HepG2 (cell line): Measurements from ENCODE around the gene PDS5B. TPM values are rescaled to one million over a fixed set of nuclear protein-coding genes. Genes with fewer than 3 reads are reported as not detected.

Experiments
- ATAC-seq: fragments of 200-7000 bp; cut with Tn5 transposase; 3 replicates; pipeline ENCODE4 v1.9.1; 2020; ENCODE audit warnings: mild to moderate bottlenecking, moderate library complexity
- BruUV-seq: library from RNA; stranded (reverse); fragments of 400-500 nt; replicated peaks from 2 replicates; lab custom pipeline; 2021; lab: Mats Ljungman, UMichigan
- CTCF ChIA-PET: fragments of 300-600 bp; formaldehyde crosslinking; extraction: SDS; loops from one replicate; lab custom pipeline; 2021; ENCODE audit warnings: low total read pairs, inconsistent platforms, low intra/inter-chr PET ratio; lab: Yijun Ruan, JAX
- POLR2A ChIA-PET: fragments of 350-600 bp; sonication (Branson Sonifier 250); formaldehyde crosslinking; loops from one replicate; lab custom pipeline; 2020; ENCODE audit warnings: antibody characterized with exemption, inconsistent platforms; lab: Yijun Ruan, JAX
- DNase-seq: peaks from one replicate; pipeline ENCODE4 v3.0.0-alpha.2; 2015; ENCODE audit warnings: low spot score
- FAIRE-seq: peaks from 3 replicates; lab custom pipeline; 2011; peaks lifted over from hg19 to GRCh38; lab: Jason Lieb, UNC
- H2AFZ ChIP-seq: one replicate; pipeline ENCODE4 v1.6.1; 2011; ENCODE audit warnings: low read length, inconsistent platforms
- H3K27ac ChIP-seq: fragments of 300-600 bp; 3 replicates; pipeline ENCODE4 v1.8.0; 2011; ENCODE audit warnings: mixed run types, mild to moderate bottlenecking, mixed read lengths, low read length, inconsistent platforms; ENCODE audit not compliant: insufficient read depth; ENCODE audit errors: extremely low read length
- H3K27me3 ChIP-seq, 2 experiments: fragments of 200-600 bp in 1 of 2; 2 replicates in 1 of 2; 3 replicates in 1 of 2; pipeline versions ENCODE4 v1.6.0 to v1.8.0; 2011; ENCODE audit warnings: low read length in 2 of 2, mild to moderate bottlenecking in 2 of 2, moderate library complexity in 2 of 2, inconsistent platforms in 1 of 2; ENCODE audit not compliant: insufficient read depth in 2 of 2, control insufficient read depth in 1 of 2
- H3K36me3 ChIP-seq, 2 experiments: fragments of 200-600 bp in 1 of 2; replicated peaks in 1 of 2; 2 replicates in 1 of 2; 3 replicates in 1 of 2; pipeline versions ENCODE4 v1.5.1 to v1.8.0; 2011; ENCODE audit warnings: low read length in 2 of 2, inconsistent platforms in 1 of 2; ENCODE audit not compliant: insufficient read depth in 2 of 2, control insufficient read depth in 1 of 2
- H3K4me1 ChIP-seq: 2 replicates; pipeline ENCODE4 v1.5.1; 2012; ENCODE audit warnings: low read length, inconsistent platforms; ENCODE audit not compliant: insufficient read depth
- H3K4me2 ChIP-seq: 2 replicates; pipeline ENCODE4 v1.6.0; 2011; ENCODE audit warnings: low read depth, low read length, inconsistent platforms
- H3K4me3 ChIP-seq, 3 experiments: fragments of 200-600 bp in 1 of 3; sonication (generic), shearing (Covaris generic) in 1 of 3; replicated peaks in 1 of 3; 2 replicates each; pipeline ENCODE4 v1.5.1; 2011 to 2016; ENCODE audit warnings: low read length in 3 of 3, inconsistent platforms in 2 of 3, low read depth in 2 of 3, mild to moderate bottlenecking in 2 of 3, control low read depth in 1 of 3, mixed read lengths in 1 of 3; ENCODE audit not compliant: insufficient read depth in 1 of 3
- H3K79me2 ChIP-seq: one replicate; pipeline ENCODE4 v1.6.1; 2011; ENCODE audit warnings: low read length, inconsistent platforms; ENCODE audit not compliant: insufficient read depth
- H3K9ac ChIP-seq: 2 replicates; pipeline ENCODE4 v1.6.0; 2011; ENCODE audit warnings: mild to moderate bottlenecking, low read depth, low read length, inconsistent platforms; ENCODE audit not compliant: insufficient read depth
- H3K9me3 ChIP-seq: 2 replicates; pipeline ENCODE4 v1.5.1; 2012; ENCODE audit warnings: mild to moderate bottlenecking, low read length
- H4K20me1 ChIP-seq: 2 replicates; pipeline ENCODE4 v1.6.0; 2011; ENCODE audit warnings: inconsistent platforms, mild to moderate bottlenecking, low read length, moderate library complexity; ENCODE audit not compliant: insufficient read depth
- MBD4 ChIP-seq: IDR thresholded peaks from 2 replicates; pipeline ENCODE4 v1.6.1; 2012; ENCODE audit warnings: low read length, inconsistent platforms, borderline replicate concordance
- STAG1 ChIP-seq: sonication (generic); formaldehyde crosslinking; IDR thresholded peaks from 2 replicates; pipeline ENCODE4 v1.4.0; 2020; ENCODE audit warnings: missing genetic modification reagents
- ZNF263 ChIP-seq: sonication (generic); formaldehyde crosslinking; IDR thresholded peaks from 2 replicates; pipeline ENCODE4 v1.4.0; 2020; ENCODE audit warnings: missing genetic modification reagents
- ZNF431 ChIP-seq: sonication (generic); formaldehyde crosslinking; IDR thresholded peaks from 2 replicates; pipeline ENCODE4 v1.9.0; 2022; ENCODE audit warnings: missing genetic modification reagents, low read depth, mild to moderate bottlenecking, borderline replicate concordance
- ZNF441 ChIP-seq: sonication (generic); formaldehyde crosslinking; IDR thresholded peaks from 2 replicates; pipeline ENCODE4 v1.7.0; 2021; ENCODE audit warnings: missing genetic modification reagents, borderline replicate concordance
- ZNF788 ChIP-seq: sonication (generic); formaldehyde crosslinking; IDR thresholded peaks from 2 replicates; pipeline ENCODE4 v1.5.0; 2020; ENCODE audit warnings: mild to moderate bottlenecking, missing genetic modification reagents, borderline replicate concordance
- WGBS: methylation state at CpG from one replicate; pipeline ENCODE4 v1.1.6; 2017; ENCODE audit warnings: low lambda C conversion rate; 5-methylcytosine and 5-hydroxymethylcytosine counted together
- in situ Hi-C: cut with HindIII; loops from 2 replicates; pipeline ENCODE4 v1.10.0; 2017; ENCODE audit warnings: low pct_unique_long_range_greater_than_20kb; ENCODE audit not compliant: extremely low pct_ligation_motif_present
- intact Hi-C: fragments of 100-400 bp; cut with micrococcal nuclease; formaldehyde crosslinking; loops from one replicate; pipeline ENCODE4 v1.10.0; 2022; ENCODE audit not compliant: unreplicated experiment
- polyA plus RNA-seq, 8 experiments: library from polyadenylated mRNA; depleted of rRNA in 3 of 8; stranded (reverse) in 7 of 8; unstranded in 1 of 8; fragments of >200 nt; fragmentation: Illumina TruSeq in 4 of 8; extraction: Trizol in 4 of 8; gene quantifications; 2 replicates each; pipeline versions ENCODE4 v1.2.1 to v1.2.3, GENCODE V29; 2011 to 2016; ENCODE audit warnings: low read depth in 4 of 8, missing spikeins in 1 of 8, mixed read lengths in 1 of 8; ENCODE audit not compliant: insufficient read depth in 1 of 8
- total RNA-seq, 5 experiments: library from RNA; depleted of rRNA; stranded (reverse); fragments of >200 nt; fragmentation: Illumina TruSeq; extraction: Trizol; gene quantifications; 2 replicates each; pipeline ENCODE4 v1.2.3, GENCODE V29; 2016; ENCODE audit warnings: low read depth in 1 of 5
- TF ChIP-seq, protein P1 (sequence below): sonication (generic); formaldehyde crosslinking; IDR thresholded peaks from 2 replicates; pipeline ENCODE4 v1.4.0; 2020; ENCODE audit warnings: missing genetic modification reagents, borderline replicate concordance

PDS5B gene
- total and polyA plus RNA-seq, 2 of the 13 experiments (the other 11 are each of a cell fraction or from before 2014, with no cell fraction given): 5.8 to 24.6 TPM

DNA sequence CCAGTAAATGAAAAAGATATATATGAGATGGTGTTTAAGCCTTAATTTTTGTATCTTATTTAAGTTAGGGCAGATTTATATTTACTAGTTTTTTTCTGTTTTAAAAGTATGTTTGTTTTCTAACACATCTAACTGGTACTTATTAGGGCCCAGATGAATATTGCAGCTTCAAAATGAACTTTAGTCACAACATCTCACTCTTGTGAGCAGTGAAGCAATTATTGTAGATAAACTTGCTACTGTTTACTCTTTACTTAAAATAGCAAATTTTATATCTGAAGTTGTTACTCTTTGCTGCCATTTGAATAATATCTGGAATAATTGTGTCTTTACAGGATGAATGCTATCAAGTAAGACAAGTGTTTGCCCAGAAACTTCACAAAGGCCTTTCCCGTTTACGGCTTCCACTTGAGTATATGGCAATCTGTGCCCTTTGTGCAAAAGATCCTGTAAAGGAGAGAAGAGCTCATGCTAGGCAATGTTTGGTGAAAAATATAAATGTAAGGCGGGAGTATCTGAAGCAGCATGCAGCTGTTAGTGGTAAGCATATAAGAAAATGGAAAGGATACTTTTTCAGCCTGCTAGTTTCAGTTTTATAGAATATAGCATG lies 166.8 kb downstream of the PDS5B start:
- ATAC-seq (no peak), FAIRE-seq (no peak), DNase-seq (no peak)
- no peak overlapping the region for H2AFZ ChIP-seq
- ChIA-PET CTCF (no interaction called here), POLR2A (no interaction called here)
- no peak overlapping the region for H3K9ac ChIP-seq
- no peaks in the 10 kb centered on the region for H3K9me3 ChIP-seq
- intact Hi-C loops: no loop called here
- peaks cover 0 to 10% of the 10 kb centered on the region in 2 experiments; a peak in 1 of 5 replicates for H3K36me3 ChIP-seq
- H3K4me3 ChIP-seq: no peak overlapping the region
- no peaks in the 10 kb centered on the region for H3K79me2 ChIP-seq
- WGBS: 99% methylated on average over 3 of the region's 3 CpGs
- peaks cover 5% of the 10 kb centered on the region; the same call in 1 of the 2 replicates for H3K4me1 ChIP-seq
- H3K4me2 ChIP-seq: no peak overlapping the region
- no TSS peak for BruUV-seq
- no peaks in the 10 kb centered on the region for H4K20me1 ChIP-seq
- H3K27me3 ChIP-seq: no peaks in the 10 kb centered on the region
- TF ChIP-seq ZNF788 (CRISPR knock-in tag) (no peak), ZNF431 (CRISPR knock-in tag) (no peak), STAG1 (CRISPR knock-in tag) (no peak), ZNF441 (CRISPR knock-in tag) (no peak), ZNF263 (CRISPR knock-in tag) (no peak), MBD4 (no peak)
- TF ChIP-seq, protein P1, sequence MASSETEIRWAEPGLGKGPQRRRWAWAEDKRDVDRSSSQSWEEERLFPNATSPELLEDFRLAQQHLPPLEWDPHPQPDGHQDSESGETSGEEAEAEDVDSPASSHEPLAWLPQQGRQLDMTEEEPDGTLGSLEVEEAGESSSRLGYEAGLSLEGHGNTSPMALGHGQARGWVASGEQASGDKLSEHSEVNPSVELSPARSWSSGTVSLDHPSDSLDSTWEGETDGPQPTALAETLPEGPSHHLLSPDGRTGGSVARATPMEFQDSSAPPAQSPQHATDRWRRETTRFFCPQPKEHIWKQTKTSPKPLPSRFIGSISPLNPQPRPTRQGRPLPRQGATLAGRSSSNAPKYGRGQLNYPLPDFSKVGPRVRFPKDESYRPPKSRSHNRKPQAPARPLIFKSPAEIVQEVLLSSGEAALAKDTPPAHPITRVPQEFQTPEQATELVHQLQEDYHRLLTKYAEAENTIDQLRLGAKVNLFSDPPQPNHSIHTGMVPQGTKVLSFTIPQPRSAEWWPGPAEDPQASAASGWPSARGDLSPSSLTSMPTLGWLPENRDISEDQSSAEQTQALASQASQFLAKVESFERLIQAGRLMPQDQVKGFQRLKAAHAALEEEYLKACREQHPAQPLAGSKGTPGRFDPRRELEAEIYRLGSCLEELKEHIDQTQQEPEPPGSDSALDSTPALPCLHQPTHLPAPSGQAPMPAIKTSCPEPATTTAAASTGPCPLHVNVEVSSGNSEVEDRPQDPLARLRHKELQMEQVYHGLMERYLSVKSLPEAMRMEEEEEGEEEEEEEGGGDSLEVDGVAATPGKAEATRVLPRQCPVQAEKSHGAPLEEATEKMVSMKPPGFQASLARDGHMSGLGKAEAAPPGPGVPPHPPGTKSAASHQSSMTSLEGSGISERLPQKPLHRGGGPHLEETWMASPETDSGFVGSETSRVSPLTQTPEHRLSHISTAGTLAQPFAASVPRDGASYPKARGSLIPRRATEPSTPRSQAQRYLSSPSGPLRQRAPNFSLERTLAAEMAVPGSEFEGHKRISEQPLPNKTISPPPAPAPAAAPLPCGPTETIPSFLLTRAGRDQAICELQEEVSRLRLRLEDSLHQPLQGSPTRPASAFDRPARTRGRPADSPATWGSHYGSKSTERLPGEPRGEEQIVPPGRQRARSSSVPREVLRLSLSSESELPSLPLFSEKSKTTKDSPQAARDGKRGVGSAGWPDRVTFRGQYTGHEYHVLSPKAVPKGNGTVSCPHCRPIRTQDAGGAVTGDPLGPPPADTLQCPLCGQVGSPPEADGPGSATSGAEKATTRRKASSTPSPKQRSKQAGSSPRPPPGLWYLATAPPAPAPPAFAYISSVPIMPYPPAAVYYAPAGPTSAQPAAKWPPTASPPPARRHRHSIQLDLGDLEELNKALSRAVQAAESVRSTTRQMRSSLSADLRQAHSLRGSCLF (CRISPR knock-in tag): no peak
- TF ChIP-seq, all 625 proteins: peak for 0
- in situ Hi-C loops: no loop called here
- no peak overlapping the region for H3K27ac ChIP-seq
